Measurements from ENCODE around the gene POLR2M.
A peak's percentile ranks its signal among the peaks of the same experiment; 100 is the strongest.

Gene POLR2M

DNA sequence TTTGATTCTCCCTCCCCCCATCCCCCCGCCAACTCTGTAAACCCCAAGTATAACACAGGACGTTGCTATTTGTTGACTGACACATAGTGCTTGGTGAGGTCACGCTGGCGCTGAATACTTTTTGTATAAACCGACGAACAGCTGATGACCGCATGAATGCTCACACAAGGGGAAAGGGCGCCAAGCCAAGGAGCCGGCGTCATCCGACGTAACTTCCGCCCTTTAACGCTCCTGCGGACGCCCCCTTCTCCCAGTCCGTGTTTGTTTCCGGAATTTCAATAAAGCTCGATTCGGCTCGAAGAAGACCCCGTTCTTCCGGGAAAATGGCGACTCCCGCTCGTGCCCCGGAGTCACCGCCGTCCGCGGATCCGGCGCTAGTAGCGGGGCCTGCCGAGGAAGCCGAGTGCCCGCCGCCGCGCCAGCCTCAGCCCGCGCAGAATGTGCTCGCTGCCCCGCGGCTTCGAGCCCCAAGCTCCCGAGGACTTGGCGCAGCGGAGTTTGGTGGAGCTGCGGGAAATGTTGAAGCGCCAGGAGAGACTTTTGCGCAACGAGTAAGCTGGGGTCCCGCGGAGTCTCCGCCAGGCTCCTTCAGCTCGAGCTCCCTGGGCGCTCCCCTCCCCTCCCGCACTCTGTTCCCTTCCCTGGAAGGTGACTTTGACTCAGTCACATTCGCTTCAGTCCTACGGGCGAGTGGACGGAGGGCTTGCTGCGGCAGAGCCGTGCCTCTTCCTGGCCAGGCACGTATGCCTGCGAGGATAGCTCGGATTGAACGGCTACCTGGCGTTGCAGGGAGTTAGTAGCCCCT lies at the start of gene POLR2M:
TSS of gene POLR2M (plus strand) at position 310 of the 805 bp plus-strand sequence. CDS start at position 439, 129 bp downstream.
- peak; percentile 81 for DNase-seq

- no peak for DNase-seq
These were observed 48.9 kb upstream of the POLR2M start for GRCh38 chr15:57657619-57658018.

DNA sequence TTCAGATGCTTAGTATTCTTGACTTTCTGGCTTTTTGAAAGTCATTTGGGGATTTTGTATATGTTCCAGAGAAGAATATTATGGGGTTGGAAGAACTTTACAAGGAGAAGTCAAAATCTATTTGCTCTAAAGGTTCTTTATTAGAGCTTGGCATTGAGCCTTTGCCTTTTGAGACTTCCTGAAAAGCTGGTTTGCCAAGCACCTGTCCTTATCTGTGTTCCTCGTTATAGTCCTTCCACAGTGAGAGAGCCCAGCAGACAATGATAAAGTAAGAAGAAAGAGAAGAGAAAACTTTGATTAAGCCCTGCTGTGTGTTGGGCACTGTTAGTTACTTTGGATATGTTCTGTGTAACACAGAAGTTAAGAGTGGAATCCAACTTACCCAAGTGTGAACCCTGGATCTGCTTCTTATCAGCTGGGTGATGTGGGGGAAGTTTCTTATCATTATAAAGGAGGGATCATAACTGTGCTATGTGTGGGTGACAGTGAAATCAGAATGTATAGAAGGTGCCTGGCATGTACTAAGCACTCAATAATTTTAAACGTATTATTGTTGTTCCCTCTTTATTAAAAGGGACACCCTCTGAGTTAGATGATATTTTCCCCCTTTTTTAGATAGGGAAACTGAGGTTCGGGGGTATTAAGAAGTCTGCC lies 44.3 kb upstream of the POLR2M start:
- DNase-seq = no peak

DNA sequence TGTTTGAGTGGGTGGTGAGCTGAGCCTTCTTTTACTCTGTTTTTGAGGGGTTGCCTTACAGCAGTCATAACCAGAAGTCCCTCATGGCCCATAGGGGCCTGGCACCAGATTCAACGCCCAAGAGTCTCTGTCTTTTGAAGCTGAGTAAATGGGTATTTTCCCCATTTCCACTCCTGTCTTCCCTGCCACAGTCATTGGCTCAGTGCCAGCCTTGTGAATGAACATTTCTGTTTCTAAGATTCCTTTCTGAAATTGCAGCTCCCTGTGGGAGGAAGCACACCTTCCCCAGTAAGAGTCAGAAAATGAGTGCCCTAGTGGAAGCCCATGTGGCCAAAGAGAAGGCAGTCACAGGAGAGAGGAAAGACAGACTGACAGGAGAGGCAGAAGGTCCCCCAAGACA lies 43.7 kb upstream of the POLR2M start:
- DNase-seq = no peak

DNA sequence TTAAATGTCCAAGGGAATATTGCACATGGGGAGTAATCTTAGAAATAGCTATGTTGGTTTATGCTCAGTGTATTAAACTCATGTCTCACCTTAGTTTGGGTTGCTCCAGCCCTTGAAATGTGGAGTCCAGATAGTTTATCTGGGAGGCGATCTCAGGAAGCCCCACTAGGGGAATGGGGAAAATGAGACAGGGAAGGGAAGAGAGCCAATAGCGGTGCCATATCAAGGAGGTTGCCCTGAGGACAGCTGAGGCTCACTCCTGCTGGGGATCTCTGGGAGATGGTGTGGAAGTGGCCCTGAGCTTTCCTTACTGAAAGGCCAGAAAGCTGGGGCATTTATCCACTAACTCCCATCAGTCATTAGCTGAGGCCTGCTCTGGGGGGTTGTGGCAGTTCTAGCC lies 43.3 kb upstream of the POLR2M start:
- no peak for DNase-seq

- DNase-seq = no peak
These were observed 41.3 kb upstream of the POLR2M start for GRCh38 chr15:57665194-57665593.

DNA sequence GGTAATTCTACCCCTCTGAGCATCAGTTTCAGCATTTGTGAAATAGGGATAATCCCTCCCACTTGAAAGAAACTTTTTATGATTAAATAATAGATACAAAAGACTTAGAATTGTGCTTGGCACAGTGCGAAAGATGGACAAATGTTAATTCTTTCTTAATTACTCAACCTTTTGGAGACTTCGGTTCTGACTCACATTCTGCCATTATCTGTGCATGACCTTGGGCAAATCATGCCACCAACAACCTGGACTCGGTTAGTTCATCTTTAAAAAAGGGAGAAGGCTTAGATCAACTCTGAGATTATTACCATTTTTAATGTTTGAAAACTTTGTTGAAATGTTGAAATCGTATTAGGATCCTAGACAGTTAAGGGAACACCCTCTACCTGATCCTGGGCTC lies 40.6 kb upstream of the POLR2M start:
- no peak for DNase-seq

DNA sequence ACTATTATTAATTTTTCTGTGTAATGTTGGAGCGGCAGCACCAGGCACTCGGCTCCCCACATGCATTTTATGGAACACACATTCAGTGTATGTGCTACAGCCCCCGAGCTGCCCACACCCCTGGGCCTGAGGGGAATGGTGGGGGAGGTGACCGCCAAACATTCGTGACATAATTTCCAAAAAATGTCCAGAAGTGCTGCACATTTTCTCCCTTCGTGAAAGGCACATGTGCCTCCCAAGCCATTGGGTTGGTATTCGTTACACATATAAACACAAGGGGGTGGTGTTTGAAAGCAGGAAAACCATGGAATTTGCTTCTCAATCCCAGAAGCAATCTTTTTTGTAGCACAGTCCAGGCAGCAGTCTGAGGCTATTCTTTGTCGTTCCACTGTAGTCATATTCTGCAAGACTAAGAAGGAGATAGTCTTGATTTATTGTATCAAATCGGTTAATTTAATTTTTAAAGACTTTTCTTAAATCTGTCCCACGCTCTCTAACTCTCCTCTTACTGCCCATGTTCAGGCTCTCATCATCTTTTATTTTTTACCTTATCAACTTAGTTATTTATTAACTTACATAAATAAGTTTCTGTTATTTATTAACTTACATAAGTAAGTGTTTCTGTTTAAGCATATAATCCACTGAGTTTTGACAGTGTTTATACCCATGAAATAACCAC lies 39.2 kb upstream of the POLR2M start:
- DNase-seq = no peak

DNA sequence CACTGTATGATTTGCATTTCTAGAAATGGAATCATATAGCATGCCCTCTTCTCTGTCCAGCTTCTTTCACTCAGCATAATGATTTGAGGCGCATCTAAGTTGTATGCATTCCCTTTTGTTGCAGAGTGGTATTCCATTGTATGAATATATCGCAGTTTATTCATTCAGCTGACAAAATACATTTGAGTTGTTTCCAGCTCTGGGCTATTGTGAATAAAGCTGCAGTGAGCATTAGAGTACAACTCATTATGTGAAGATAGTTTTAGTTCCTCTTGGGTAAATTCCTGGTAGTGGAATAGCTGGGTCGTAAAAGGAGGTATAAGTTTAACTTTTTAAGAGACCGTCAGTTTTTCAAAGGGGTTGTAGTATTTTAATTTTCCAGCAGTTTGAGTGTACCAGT lies 38.5 kb upstream of the POLR2M start:
- DNase-seq = no peak

DNA sequence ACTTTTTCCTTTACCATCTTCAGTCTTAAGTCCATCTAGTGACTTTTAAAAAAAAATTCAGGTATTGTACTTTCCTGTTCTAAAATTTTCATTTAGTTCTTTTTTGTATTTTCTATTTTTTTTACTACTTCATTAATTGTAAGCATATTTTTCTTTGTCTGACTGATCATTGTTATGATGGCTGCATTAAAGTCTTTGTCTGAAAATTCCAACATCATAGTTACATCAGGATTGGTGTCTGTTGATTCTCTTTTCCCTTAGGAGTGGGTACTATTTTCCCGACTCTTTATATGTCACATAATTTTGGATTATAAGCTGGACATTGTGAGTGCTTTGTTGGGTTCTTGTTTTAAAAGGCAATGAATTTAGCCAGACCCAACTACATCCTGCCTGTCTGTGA lies 34.9 kb upstream of the POLR2M start:
- no peak for DNase-seq

- DNase-seq = no peak
These were observed 30.9 kb upstream of the POLR2M start for GRCh38 chr15:57675481-57676181.

DNA sequence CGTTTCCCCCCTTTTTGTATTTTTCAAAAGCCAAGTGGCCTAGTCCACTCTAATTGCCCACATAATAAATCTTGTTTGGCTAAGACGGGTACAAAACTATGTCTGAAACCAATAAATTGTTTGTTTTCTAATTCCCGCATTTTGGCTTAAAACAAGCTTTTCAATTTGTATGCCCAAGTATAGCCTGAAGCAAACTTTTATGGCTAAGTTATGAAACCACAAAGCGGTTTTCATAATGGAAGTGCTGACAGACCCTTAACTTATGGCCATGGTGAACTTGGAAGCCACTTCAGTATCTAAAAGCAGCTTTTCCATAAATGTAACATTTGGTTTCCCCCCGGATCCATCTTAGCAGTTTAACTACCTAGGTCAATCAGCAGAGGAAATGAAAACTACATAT lies 29.9 kb upstream of the POLR2M start:
- no peak for DNase-seq

- DNase-seq = no peak
These were observed 29.3 kb upstream of the POLR2M start for GRCh38 chr15:57677204-57677603.

GRCh38 chr15:57680021-57680420 lies 26.5 kb upstream of the POLR2M start:
- DNase-seq = no peak

DNA sequence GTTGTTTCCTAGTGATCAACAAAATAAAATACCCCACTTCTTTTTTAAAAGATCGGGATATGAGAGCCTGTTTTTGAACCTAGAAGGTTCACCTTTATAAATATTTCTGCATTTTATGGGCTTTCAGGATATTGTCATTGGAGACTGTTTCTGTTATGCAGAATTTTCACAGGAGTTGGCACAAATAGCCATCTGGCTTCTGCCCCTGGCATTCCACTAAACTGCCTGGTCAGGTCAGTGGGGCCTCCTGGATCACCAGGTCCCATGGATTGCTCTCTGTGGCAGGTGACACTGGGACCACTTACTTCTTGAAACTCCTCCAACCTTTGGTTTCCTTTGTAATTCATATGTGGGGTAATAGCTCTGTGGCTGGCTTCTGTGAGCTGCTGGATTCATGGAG lies 25.5 kb upstream of the POLR2M start:
- DNase-seq = no peak

DNA sequence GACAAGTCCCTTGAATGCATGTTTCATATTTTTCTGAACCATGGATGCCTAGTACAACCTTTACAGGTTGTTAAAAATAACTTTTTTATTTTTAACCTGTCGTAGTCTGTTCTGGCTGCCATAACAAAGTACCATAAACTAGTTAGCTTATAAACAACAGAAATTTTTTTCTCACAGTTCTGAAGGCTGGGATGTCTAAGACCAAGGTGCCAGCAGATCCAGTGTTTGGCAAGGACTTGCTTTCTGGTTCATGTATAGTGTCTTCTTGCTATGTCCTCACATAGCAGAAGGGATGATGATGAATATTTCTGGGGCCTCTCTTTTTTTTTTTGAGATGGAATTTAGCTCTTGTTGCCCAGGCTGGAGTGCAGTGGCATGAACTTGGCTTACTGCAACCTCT lies 23.0 kb upstream of the POLR2M start:
- no peak for DNase-seq

GRCh38 chr15:57684491-57685151 lies 21.9 kb upstream of the POLR2M start:
- DNase-seq = no peak

DNA sequence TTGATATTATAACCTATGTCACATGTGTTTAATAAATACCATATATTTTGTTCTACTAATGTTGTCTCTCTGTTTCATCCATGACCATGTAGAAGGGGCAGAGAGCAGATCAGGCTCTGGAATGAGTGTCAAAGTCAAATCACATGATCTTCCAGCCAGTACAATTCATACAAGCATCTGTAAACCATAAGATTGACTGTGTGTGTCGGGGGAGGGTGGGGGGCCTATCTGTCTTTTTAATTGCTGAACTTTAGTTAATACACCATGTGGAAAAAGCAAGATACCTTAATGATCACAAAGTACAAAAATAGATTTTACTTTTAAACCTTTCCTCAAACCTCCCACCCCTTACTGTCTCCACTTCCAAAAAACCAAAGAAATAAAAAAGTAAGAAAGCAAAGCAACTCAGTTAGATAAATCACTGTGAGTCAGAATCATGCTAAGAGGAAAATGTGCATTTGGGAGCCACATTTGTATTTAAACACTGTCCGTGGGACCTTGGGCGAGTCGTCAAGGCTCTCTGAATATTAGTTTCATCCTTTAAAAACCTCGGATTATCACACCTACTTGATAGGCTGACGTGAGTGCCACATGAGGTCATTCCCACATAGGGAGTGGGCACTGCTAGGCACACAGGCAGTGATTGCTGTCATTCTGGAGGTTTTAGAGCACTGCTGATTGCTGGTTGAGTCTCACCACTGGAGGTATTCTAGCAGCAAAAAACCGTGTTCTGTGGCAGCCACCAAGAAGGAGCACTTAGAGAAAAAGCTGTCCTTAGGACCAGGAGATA lies 21.0 kb upstream of the POLR2M start:
- DNase-seq = no peak

- DNase-seq = no peak
These were observed 19.9 kb upstream of the POLR2M start for GRCh38 chr15:57686657-57687056.

GRCh38 chr15:57690341-57690966 lies 16.1 kb upstream of the POLR2M start:
- DNase-seq = no peak

GRCh38 chr15:57691082-57691481 lies 15.4 kb upstream of the POLR2M start:
- DNase-seq = no peak
